Endothelial cell of umbilical vein (primary cell): ENCODE results near the gene ARFGAP3. TPM values are rescaled to one million over a fixed set of nuclear protein-coding genes. Genes with fewer than 3 reads are reported as not detected.

ENCODE experiments used
- BruUV-seq: library from RNA; stranded (reverse); fragments of 400-500 nt; replicated peaks from 2 replicates; lab custom pipeline; 2021; lab: Mats Ljungman, UMichigan
- CTCF ChIA-PET: fragments of 300-600, 350-600 bp; sonication (Branson Sonifier 250); formaldehyde crosslinking; loops from one replicate; lab custom pipeline; 2021; ENCODE audit warnings: antibody characterized with exemption, inconsistent platforms; lab: Charles Lee
- POLR2A ChIA-PET: fragments of 300-600, 350-600 bp; sonication (Branson Sonifier 250); formaldehyde crosslinking; loops from one replicate; lab custom pipeline; 2021; ENCODE audit warnings: antibody characterized with exemption, inconsistent platforms; lab: Charles Lee
- DNase-seq: peaks from one replicate; pipeline ENCODE4 v3.0.0-alpha.2; 2011; ENCODE audit warnings: low read depth, low spot score
- FAIRE-seq: peaks from 2 replicates; lab custom pipeline; 2011; peaks lifted over from hg19 to GRCh38; lab: Jason Lieb, UNC
- H2AFZ ChIP-seq: 2 replicates; pipeline ENCODE4 v1.6.0; 2012; ENCODE audit warnings: low read depth, low read length, control low read depth, inconsistent platforms
- H3K27ac ChIP-seq: 2 replicates; pipeline ENCODE4 v1.5.1; 2011; ENCODE audit warnings: low read depth, mild to moderate bottlenecking, control low read depth, low read length, moderate library complexity; ENCODE audit not compliant: insufficient read depth
- H3K27me3 ChIP-seq, 2 experiments: 2 replicates each; pipeline versions ENCODE4 v1.6.0 to v1.6.1; 2011; ENCODE audit warnings: low read length in 2 of 2, mixed read lengths in 1 of 2; ENCODE audit not compliant: control insufficient read depth in 2 of 2, insufficient read depth in 2 of 2
- H3K36me3 ChIP-seq, 2 experiments: 2 replicates in 1 of 2; 3 replicates in 1 of 2; pipeline ENCODE4 v1.5.1; 2011; ENCODE audit warnings: low read length in 2 of 2, mild to moderate bottlenecking in 1 of 2, moderate library complexity in 1 of 2; ENCODE audit not compliant: control insufficient read depth in 2 of 2, insufficient read depth in 2 of 2; ENCODE audit errors: extremely low read depth in 1 of 2
- H3K4me1 ChIP-seq: 3 replicates; pipeline ENCODE4 v1.5.1; 2011; ENCODE audit warnings: mild to moderate bottlenecking, low read length; ENCODE audit not compliant: control insufficient read depth, insufficient read depth; ENCODE audit errors: extremely low read depth
- H3K4me2 ChIP-seq: 2 replicates; pipeline ENCODE4 v1.6.1; 2011; ENCODE audit warnings: low read length, control low read depth, mixed read lengths; ENCODE audit not compliant: insufficient read depth
- H3K4me3 ChIP-seq, 3 experiments: fragments of 200-600 bp in 1 of 3; sonication (generic), shearing (Covaris generic) in 1 of 3; replicated peaks in 1 of 3; 2 replicates each; pipeline ENCODE4 v1.5.1; 2011 to 2016; ENCODE audit warnings: control low read depth in 3 of 3, low read length in 3 of 3, mild to moderate bottlenecking in 2 of 3, inconsistent platforms in 1 of 3, low read depth in 1 of 3, moderate library complexity in 1 of 3; ENCODE audit not compliant: insufficient read depth in 1 of 3
- H3K79me2 ChIP-seq: 2 replicates; pipeline ENCODE4 v1.6.0; 2012; ENCODE audit warnings: low read length, inconsistent platforms; ENCODE audit not compliant: control insufficient read depth, insufficient read depth
- H3K9ac ChIP-seq: replicated peaks from 2 replicates; pipeline ENCODE3; 2011; ENCODE audit warnings: low read length, control low read depth; ENCODE audit not compliant: insufficient read depth; ENCODE audit errors: extremely low read depth
- H3K9me1 ChIP-seq: replicated peaks from 3 replicates; pipeline ENCODE4 v1.6.0; 2011; ENCODE audit warnings: mild to moderate bottlenecking, low read length; ENCODE audit not compliant: control insufficient read depth, insufficient read depth; ENCODE audit errors: extremely low read depth
- H3K9me3 ChIP-seq: replicated peaks from 2 replicates; pipeline ENCODE4 v1.5.1; 2012; ENCODE audit warnings: low read length, inconsistent platforms; ENCODE audit not compliant: control insufficient read depth, insufficient read depth
- H4K20me1 ChIP-seq: replicated peaks from 2 replicates; pipeline ENCODE3; 2011; ENCODE audit warnings: mild to moderate bottlenecking, low read length; ENCODE audit not compliant: control insufficient read depth, insufficient read depth; ENCODE audit errors: extremely low read depth
- CTCF ChIP-seq, 2 donors: IDR thresholded peaks; 1 replicate in 1 of 2; 2 replicates in 1 of 2; pipeline ENCODE4 v1.5.1; 2011; ENCODE audit warnings: low read length in 2 of 2, mild to moderate bottlenecking in 2 of 2, moderate library complexity in 2 of 2, control low read depth in 1 of 2, inconsistent platforms in 1 of 2, low read depth in 1 of 2; ENCODE audit not compliant: insufficient read depth in 1 of 2; ENCODE audit errors: extremely low read depth in 1 of 2
- EZH2 ChIP-seq: IDR thresholded peaks from 2 replicates; pipeline ENCODE4 v1.6.1; 2012; ENCODE audit warnings: borderline replicate concordance, low read depth, mild to moderate bottlenecking, moderate library complexity, low read length, inconsistent platforms; ENCODE audit not compliant: severe bottlenecking
- FOS ChIP-seq: IDR thresholded peaks from 2 replicates; pipeline ENCODE4 v1.6.1; 2011; ENCODE audit warnings: mild to moderate bottlenecking, low read length, moderate library complexity, borderline replicate concordance; ENCODE audit not compliant: insufficient read depth
- GATA2 ChIP-seq: IDR thresholded peaks from 2 replicates; pipeline ENCODE4 v1.7.0; 2011; ENCODE audit warnings: low read depth, mild to moderate bottlenecking, moderate library complexity, mixed read lengths, low read length; ENCODE audit not compliant: insufficient read length, insufficient read depth
- JUN ChIP-seq: IDR thresholded peaks from 2 replicates; pipeline ENCODE4 v1.6.1; 2011; ENCODE audit warnings: borderline replicate concordance, low read depth; ENCODE audit not compliant: insufficient read length, insufficient read depth
- MAX ChIP-seq: IDR thresholded peaks from 2 replicates; pipeline ENCODE4 v1.6.1; 2011; ENCODE audit not compliant: insufficient read depth, insufficient read length
- MYC ChIP-seq: IDR thresholded peaks from one replicate; pipeline ENCODE4 v1.6.1; 2011; ENCODE audit warnings: mild to moderate bottlenecking, low read depth, low read length
- POLR2A ChIP-seq: IDR thresholded peaks from 2 replicates; pipeline ENCODE4 v1.6.1; 2012; ENCODE audit warnings: low read depth, mild to moderate bottlenecking, control low read depth, low read length
- POLR2AphosphoS5 ChIP-seq: IDR thresholded peaks from 2 replicates; pipeline ENCODE4 v1.6.1; 2012; ENCODE audit warnings: low read depth, mild to moderate bottlenecking, control low read depth, low read length, moderate library complexity; ENCODE audit not compliant: insufficient read depth
- dilution Hi-C: fragments of 300-500 bp; cut with MboI; formaldehyde crosslinking; loops from one replicate; pipeline ENCODE4 v1.15.0; 2019; ENCODE audit warnings: low sequenced_read_pairs; ENCODE audit not compliant: extremely low pct_ligation_motif_present
- intact Hi-C: fragments of 100-400 bp; cut with micrococcal nuclease; formaldehyde crosslinking; loops from one replicate; pipeline ENCODE4 v1.10.0; 2022
- polyA plus RNA-seq, 4 experiments: library from polyadenylated mRNA; depleted of rRNA in 3 of 4; stranded (reverse) in 3 of 4; unstranded in 1 of 4; fragments of >200 nt; gene quantifications; 2 replicates each; pipeline versions ENCODE4 v1.2.1 to v1.2.3, GENCODE V29; 2011 to 2012; ENCODE audit warnings: missing spikeins in 1 of 4
- total RNA-seq: library from RNA; stranded (reverse); gene quantifications from 2 replicates; pipeline ENCODE4 v1.2.3, GENCODE V29; 2021

The ARFGAP3 gene
- total and polyA plus RNA-seq, 2 donors (not counting 3 experiments of a cell fraction or from before 2014, with no cell fraction given): 29.1 to 33.4 TPM

GRCh38 chr22:42813501-42813900 is 43.6 kb downstream of the ARFGAP3 start:
- H3K27ac ChIP-seq: no peak overlapping the region
- H3K4me3 ChIP-seq: no peak overlapping the region
- ChIA-PET POLR2A (no interaction called here), CTCF (interaction anchor here (0.6 to 1.4 kb wide), 4 partner anchors 8 to 35 kb away, joined by 3 read pairs; no protein-coding TSS in a partner anchor)
- dilution Hi-C loops (no loop called here), intact Hi-C loops (loop anchor here (1.0 kb wide), 1 partner anchor 26 kb away; no protein-coding TSS in a partner anchor)
- no peaks in the 10 kb centered on the region for H3K79me2 ChIP-seq
- TF ChIP-seq GATA2 (no peak), FOS (no peak), MAX (no peak), EZH2 (no peak), POLR2A (no peak), CTCF (IDR thresholded peaks at IDR 0.05; ENCODE audit: extremely low read depth in 1 of 2, insufficient read depth in 1 of 2, low read depth in 1 of 2, low read length in 2 of 2) (no peak), JUN (no peak), POLR2AphosphoS5 (no peak), MYC (no peak)
- BruUV-seq: no TSS peak
- no peaks in the 10 kb centered on the region for H3K9me3 ChIP-seq
- H4K20me1 ChIP-seq: no peaks in the 10 kb centered on the region
- H3K9me1 ChIP-seq: no peaks in the 10 kb centered on the region
- no peak overlapping the region for H3K4me2 ChIP-seq
- H3K36me3 ChIP-seq: peaks cover 7 to 13% of the 10 kb centered on the region in 2 experiments
- no peak overlapping the region for H3K9ac ChIP-seq
- no peaks in the 10 kb centered on the region for H3K27me3 ChIP-seq
- FAIRE-seq (no peak), DNase-seq (no peak)
- no peak overlapping the region for H2AFZ ChIP-seq
- H3K4me1 ChIP-seq: peaks cover 7% of the 10 kb centered on the region
